OCI-LY3 (cell line): ENCODE results near the gene SLC17A2.

Experiments used
- H2AFZ ChIP-seq: fragments of 200-600, 300-600 bp; shearing (Covaris generic); 2 replicates; pipeline ENCODE4 v1.6.0; 2014; ENCODE audit warnings: antibody characterized with exemption, low read depth, low read length
- H3K27ac ChIP-seq: fragments of 200-600, 300-600 bp; sonication (generic); 2 replicates; pipeline ENCODE4 v1.5.1; 2014; ENCODE audit warnings: mild to moderate bottlenecking, low read length, moderate library complexity, mixed read lengths
- H3K27me3 ChIP-seq: fragments of 200-600, 300-600 bp; sonication (generic); 2 replicates; pipeline ENCODE4 v1.6.1; 2014; ENCODE audit warnings: low read depth, low read length, mixed read lengths
- H3K36me3 ChIP-seq: fragments of 200-600, 300-600 bp; sonication (generic); replicated peaks from 2 replicates; pipeline ENCODE3; 2014; ENCODE audit warnings: low read depth, low read length, mixed read lengths
- H3K4me1 ChIP-seq: fragments of 300-600, 200-600 bp; sonication (generic); 2 replicates; pipeline ENCODE4 v1.6.1; 2014; ENCODE audit warnings: low read length, mixed read lengths
- H3K4me2 ChIP-seq: fragments of 200-600, 300-600 bp; sonication (generic); 2 replicates; pipeline ENCODE4 v1.6.1; 2014; ENCODE audit warnings: low read length, mixed read lengths
- H3K4me3 ChIP-seq: fragments of 300-600, 200-600 bp; sonication (generic); 2 replicates; pipeline ENCODE4 v1.5.1; 2014; ENCODE audit warnings: antibody characterized with exemption, mild to moderate bottlenecking, low read length, moderate library complexity
- H3K79me2 ChIP-seq: fragments of 300-600, 200-600 bp; shearing (Covaris generic); 2 replicates; pipeline ENCODE4 v1.6.1; 2014; ENCODE audit warnings: mild to moderate bottlenecking, low read length, mixed read lengths
- H3K9ac ChIP-seq: fragments of 300-600, 200-600 bp; shearing (Covaris generic); 2 replicates; pipeline ENCODE4 v1.6.0; 2014; ENCODE audit warnings: mild to moderate bottlenecking, low read length, moderate library complexity
- H3K9me3 ChIP-seq: fragments of 200-600, 300-600 bp; shearing (Covaris generic); 2 replicates; pipeline ENCODE4 v1.6.1; 2014; ENCODE audit warnings: low read length, mixed read lengths; ENCODE audit not compliant: insufficient read depth
- H4K20me1 ChIP-seq: fragments of 200-600, 300-600 bp; sonication (generic); 2 replicates; pipeline ENCODE4 v1.6.1; 2016; ENCODE audit warnings: low read length, mixed read lengths; ENCODE audit not compliant: insufficient read depth
- CTCF ChIP-seq: fragments of 200-600, 300-600 bp; sonication (generic); IDR thresholded peaks from 2 replicates; pipeline ENCODE4 v1.5.1; 2014; ENCODE audit warnings: antibody characterized with exemption, low read length, low read depth
- EZH2phosphoT487 ChIP-seq: fragments of 200-600 bp; shearing (Covaris generic); IDR thresholded peaks from 2 replicates; pipeline ENCODE4 v1.6.1; 2018; ENCODE audit warnings: antibody characterized with exemption, mixed run types, low read depth

The SLC17A2 gene

GRCh38 chr6:25899123-25899522 is 31.4 kb downstream of the SLC17A2 start:
- Histone ChIP-seq H3K9ac (no peak overlapping the region), H3K36me3 (no peaks in the 10 kb centered on the region), H3K27me3 (no peaks in the 10 kb centered on the region), H4K20me1 (no peaks in the 10 kb centered on the region), H2AFZ (no peak overlapping the region), H3K4me2 (no peak overlapping the region), H3K4me3 (no peak overlapping the region), H3K27ac (no peak overlapping the region), H3K4me1 (no peaks in the 10 kb centered on the region), H3K79me2 (no peaks in the 10 kb centered on the region), H3K9me3 (no peaks in the 10 kb centered on the region)
- TF ChIP-seq CTCF = no peak
- no peak for TF ChIP-seq EZH2phosphoT487

GRCh38 chr6:25898289-25898977 is 32.1 kb downstream of the SLC17A2 start:
- no peaks in the 10 kb centered on the region for H3K4me1 ChIP-seq
- no peaks in the 10 kb centered on the region for H3K27me3 ChIP-seq
- TF ChIP-seq CTCF = no peak
- TF ChIP-seq EZH2phosphoT487 = no peak
- H3K9ac ChIP-seq = no peak overlapping the region
- H3K36me3 ChIP-seq = no peaks in the 10 kb centered on the region
- no peak overlapping the region for H3K4me2 ChIP-seq
- no peaks in the 10 kb centered on the region for H4K20me1 ChIP-seq
- H3K27ac ChIP-seq = no peak overlapping the region
- H3K79me2 ChIP-seq = no peaks in the 10 kb centered on the region
- H3K4me3 ChIP-seq = no peak overlapping the region
- no peaks in the 10 kb centered on the region for H3K9me3 ChIP-seq
- no peak overlapping the region for H2AFZ ChIP-seq

- Histone ChIP-seq H3K9ac (no peak overlapping the region), H3K36me3 (no peaks in the 10 kb centered on the region), H2AFZ (no peak overlapping the region), H4K20me1 (no peaks in the 10 kb centered on the region), H3K9me3 (no peaks in the 10 kb centered on the region), H3K4me1 (no peaks in the 10 kb centered on the region), H3K27me3 (no peaks in the 10 kb centered on the region), H3K27ac (no peak overlapping the region), H3K4me3 (no peak overlapping the region), H3K79me2 (no peaks in the 10 kb centered on the region), H3K4me2 (no peak overlapping the region)
- TF ChIP-seq EZH2phosphoT487 (no peak), CTCF (no peak)
Measured at GRCh38 chr6:25896252-25896651, 34.2 kb downstream of the SLC17A2 start.

- H2AFZ ChIP-seq = no peak overlapping the region
Measured at GRCh38 chr6:25895771-25896170, 34.7 kb downstream of the SLC17A2 start.

More at GRCh38 chr6:25895771-25896170, 34.7 kb downstream of the SLC17A2 start:
- H3K4me2 ChIP-seq = no peak overlapping the region
- no peak overlapping the region for H3K4me3 ChIP-seq
- H3K79me2 ChIP-seq = no peaks in the 10 kb centered on the region
- no peak overlapping the region for H3K9ac ChIP-seq
- no peaks in the 10 kb centered on the region for H3K27me3 ChIP-seq
- H3K27ac ChIP-seq = no peak overlapping the region
- H3K36me3 ChIP-seq = no peaks in the 10 kb centered on the region
- TF ChIP-seq EZH2phosphoT487 = no peak
- no peak for TF ChIP-seq CTCF
- H3K9me3 ChIP-seq = no peaks in the 10 kb centered on the region
- no peaks in the 10 kb centered on the region for H4K20me1 ChIP-seq
- H3K4me1 ChIP-seq = no peaks in the 10 kb centered on the region
